Thyroid gland (tissue), 4 donors: ENCODE results near the gene BUD31. TPM values are rescaled to one million over a fixed set of nuclear protein-coding genes. Genes with fewer than 3 reads are reported as not detected.

ENCODE experiments used
- DNase-seq, 2 donors: peaks; one replicate each; pipeline ENCODE4 v3.0.0-alpha.2; 2019
- H3K27ac ChIP-seq, 3 donors: fragments of 200-600 bp; sonication (generic); 1 replicate in 2 of 3; 2 replicates in 1 of 3; pipeline ENCODE4 v1.5.1; 2016 to 2019; ENCODE audit warnings: mild to moderate bottlenecking in 1 of 3, moderate library complexity in 1 of 3
- H3K27me3 ChIP-seq: fragments of 200-600 bp; sonication (generic); one replicate; pipeline ENCODE4 v1.5.1; 2019
- H3K36me3 ChIP-seq, 2 donors: fragments of 200-600 bp; sonication (generic); one replicate each; pipeline ENCODE4 v1.5.1; 2016 to 2019
- H3K4me1 ChIP-seq, 2 donors: fragments of 200-600 bp; sonication (generic); one replicate each; pipeline ENCODE4 v1.5.1; 2017 to 2019
- H3K4me3 ChIP-seq, 3 donors: fragments of 200-600 bp; sonication (generic); replicated peaks in 1 of 3; 1 replicate in 2 of 3; 2 replicates in 1 of 3; pipeline ENCODE4 v1.5.1; 2016; ENCODE audit warnings: mild to moderate bottlenecking in 1 of 3
- H3K9me3 ChIP-seq: fragments of 200-600 bp; sonication (generic); one replicate; pipeline ENCODE4 v1.5.1; 2017
- CTCF ChIP-seq, 6 experiments: fragments of 200-600 bp in 3 of 6; fragments of 450-650 bp in 3 of 6; sonication (generic) in 3 of 6; IDR thresholded peaks; one replicate each; pipeline ENCODE4 v1.5.1; 2016 to 2019; ENCODE audit warnings: antibody characterized with exemption in 6 of 6, mild to moderate bottlenecking in 2 of 6, inconsistent platforms in 1 of 6, moderate library complexity in 1 of 6
- POLR2A ChIP-seq, 2 donors: fragments of 450-650 bp; IDR thresholded peaks; one replicate each; pipeline ENCODE4 v1.6.1; 2017; ENCODE audit warnings: antibody characterized with exemption in 2 of 2, mild to moderate bottlenecking in 2 of 2, moderate library complexity in 1 of 2
- WGBS, 2 donors: methylation state at CpG; one replicate each; pipeline ENCODE4 v1.1.5; 2017; 5-methylcytosine and 5-hydroxymethylcytosine counted together
- intact Hi-C: fragments of 100-400 bp; cut with DNase I; formaldehyde crosslinking; loops from one replicate; pipeline ENCODE4 v1.15.1; 2023
- total RNA-seq, 4 donors: library from RNA; depleted of rRNA; stranded (reverse); fragments of >200 nt; gene quantifications; one replicate each; pipeline ENCODE4 v1.2.3, GENCODE V29; 2016

Gene BUD31
- total RNA-seq = 10 to 100 TPM; 41.9 to 89.1 (median 65.4) TPM

GRCh38 chr7:99408379-99409191, at the start of gene BUD31, which contains the start of gene PDAP1:
TSS of gene BUD31 (plus strand) at chr7:99408969. CDS start at chr7:99411093, 2,124 bp downstream.
TSS of gene PDAP1 (minus strand) at chr7:99408597. CDS start at chr7:99408548, 49 bp downstream.
- Histone ChIP-seq H3K4me1 (peaks cover 23 to 29% of the 10 kb centered on the region in 2 donors), H3K27ac (peak within 1 kb of the TSS; percentile 96 to 99 (median 99)), H3K4me3 (peak within 1 kb of the TSS; percentile 93 to 100 (median 96)), H3K9me3 (no peaks in the 10 kb centered on the region), H3K27me3 (no peaks in the 10 kb centered on the region), H3K36me3 (peaks cover 33 to 39% of the 10 kb centered on the region in 2 donors)
- WGBS, 2 donors = 1% methylated on average over 27 to 35 of the region's 72 CpGs
- peak; percentile 93 to 94 for DNase-seq
- intact Hi-C loops = loop anchor here (10.0 kb wide), 2 partner anchors 84 to 364 kb away; partner anchors contain the start of gene ARPC1A
- TF ChIP-seq POLR2A (IDR thresholded peaks at IDR 0.05) (peak in 1 of 2 donors; percentile 88), CTCF (IDR thresholded peaks at IDR 0.05) (peak in 3 of 6 experiments; percentile 24 to 35 (median 29))

GRCh38 chr7:99359465-99360154, 49.2 kb upstream of the BUD31 start:
- Histone ChIP-seq H3K27me3 (no peaks in the 10 kb centered on the region), H3K36me3 (peaks cover 64 to 78% of the 10 kb centered on the region in 2 donors), H3K27ac (no peak overlapping the region), H3K4me3 (no peak overlapping the region), H3K9me3 (no peaks in the 10 kb centered on the region), H3K4me1 (no peaks in the 10 kb centered on the region)
- no peak for TF ChIP-seq POLR2A (IDR thresholded peaks at IDR 0.05)
- TF ChIP-seq CTCF (IDR thresholded peaks at IDR 0.05) = no peak
- WGBS, 2 donors = 89 to 92% methylated on average over 22 of the region's 22 CpGs
- no peak for DNase-seq
- intact Hi-C loops = no loop called here

GRCh38 chr7:99362801-99363200, 46.0 kb upstream of the BUD31 start:
- intact Hi-C loops = no loop called here
- Histone ChIP-seq H3K4me1 (no peaks in the 10 kb centered on the region), H3K9me3 (no peaks in the 10 kb centered on the region), H3K27me3 (no peaks in the 10 kb centered on the region), H3K4me3 (no peak overlapping the region), H3K36me3 (peaks cover 54 to 86% of the 10 kb centered on the region in 2 donors), H3K27ac (no peak overlapping the region)
- DNase-seq = no peak
- no peak for TF ChIP-seq CTCF (IDR thresholded peaks at IDR 0.05)
- TF ChIP-seq POLR2A (IDR thresholded peaks at IDR 0.05) = no peak
- WGBS, 2 donors = 86% methylated on average over 3 of the region's 3 CpGs

- intact Hi-C loops = no loop called here
- no peaks in the 10 kb centered on the region for H3K4me1 ChIP-seq
- no peak overlapping the region for H3K4me3 ChIP-seq
- H3K27me3 ChIP-seq = no peaks in the 10 kb centered on the region
- DNase-seq = no peak
- H3K27ac ChIP-seq = no peak overlapping the region
- peaks cover 49 to 81% of the 10 kb centered on the region in 2 donors for H3K36me3 ChIP-seq
- 95 to 96% methylated on average over 5 of the region's 5 CpGs for WGBS, 2 donors
- TF ChIP-seq CTCF (IDR thresholded peaks at IDR 0.05) = no peak
- no peak for TF ChIP-seq POLR2A (IDR thresholded peaks at IDR 0.05)
- no peaks in the 10 kb centered on the region for H3K9me3 ChIP-seq
Observed at GRCh38 chr7:99363286-99363685, 45.5 kb upstream of the BUD31 start.
